RKO (cell line): ENCODE data around the gene CGNL1.
A peak's percentile ranks its signal among the peaks of the same experiment; 100 is the strongest.

ENCODE experiments used
- DNase-seq: peaks from one replicate; pipeline ENCODE4 v3.0.0-alpha.2; 2016; ENCODE audit warnings: low spot score

The CGNL1 gene

GRCh38 chr15:57548835-57549234, 172.5 kb downstream of the CGNL1 start:
- no peak for DNase-seq

GRCh38 chr15:57549935-57550334, 173.6 kb downstream of the CGNL1 start:
- no peak for DNase-seq

GRCh38 chr15:57550640-57551039, 174.3 kb downstream of the CGNL1 start:
- no peak for DNase-seq

GRCh38 chr15:57551715-57552677, 175.7 kb downstream of the CGNL1 start:
- DNase-seq, result no peak

DNA sequence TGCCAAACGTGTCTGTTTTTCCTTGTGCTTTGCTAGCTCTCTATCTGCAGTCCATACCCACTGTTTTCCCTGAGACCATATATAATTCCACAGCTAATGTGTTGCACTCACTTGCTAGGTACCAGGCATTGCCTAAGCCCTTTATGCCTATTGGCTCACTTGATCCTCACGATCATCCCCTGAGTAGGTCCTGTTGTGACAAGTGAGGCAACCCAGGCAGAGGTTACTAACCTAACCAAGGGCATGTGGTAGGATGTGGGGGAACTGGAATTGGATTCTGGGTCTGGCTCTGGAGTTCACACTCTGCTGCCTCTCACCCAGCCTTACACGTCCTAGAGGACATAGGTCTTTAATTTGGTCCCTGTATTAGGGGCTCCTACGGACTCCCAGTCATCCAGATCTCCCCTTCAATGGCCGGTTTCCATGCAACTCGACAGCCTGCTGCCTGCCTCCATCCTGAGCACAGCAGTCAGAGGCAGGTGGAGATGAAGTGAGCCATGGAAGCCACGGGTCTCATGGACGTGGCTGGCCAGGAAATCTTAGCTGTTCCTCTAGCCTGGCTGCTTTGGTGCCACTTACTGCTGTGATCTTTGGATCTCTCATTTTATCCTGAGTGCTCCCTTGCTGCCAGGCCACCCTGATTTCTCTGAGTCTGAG, 176.5 kb downstream of the CGNL1 start:
- no peak for DNase-seq

DNA sequence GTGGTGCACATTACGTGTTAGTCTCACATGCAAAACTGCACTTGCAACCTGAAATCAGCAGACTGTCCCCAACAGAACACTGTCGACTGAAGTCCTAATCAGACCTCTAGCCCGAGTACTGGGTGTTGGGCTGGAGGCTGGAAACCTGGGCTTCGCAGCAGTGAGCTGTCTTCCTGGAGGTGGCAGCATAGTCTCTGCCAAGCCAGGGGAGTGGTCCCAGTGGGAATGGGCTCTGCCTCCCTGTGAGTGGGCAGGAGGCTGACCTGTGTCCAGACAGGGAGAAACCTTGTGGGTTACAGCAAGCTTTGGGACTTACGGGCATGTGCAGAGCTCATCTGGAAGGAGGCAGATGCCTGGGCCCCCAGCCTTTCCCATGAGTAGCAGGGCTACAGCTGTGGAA, 177.2 kb downstream of the CGNL1 start:
- DNase-seq, result no peak

DNA sequence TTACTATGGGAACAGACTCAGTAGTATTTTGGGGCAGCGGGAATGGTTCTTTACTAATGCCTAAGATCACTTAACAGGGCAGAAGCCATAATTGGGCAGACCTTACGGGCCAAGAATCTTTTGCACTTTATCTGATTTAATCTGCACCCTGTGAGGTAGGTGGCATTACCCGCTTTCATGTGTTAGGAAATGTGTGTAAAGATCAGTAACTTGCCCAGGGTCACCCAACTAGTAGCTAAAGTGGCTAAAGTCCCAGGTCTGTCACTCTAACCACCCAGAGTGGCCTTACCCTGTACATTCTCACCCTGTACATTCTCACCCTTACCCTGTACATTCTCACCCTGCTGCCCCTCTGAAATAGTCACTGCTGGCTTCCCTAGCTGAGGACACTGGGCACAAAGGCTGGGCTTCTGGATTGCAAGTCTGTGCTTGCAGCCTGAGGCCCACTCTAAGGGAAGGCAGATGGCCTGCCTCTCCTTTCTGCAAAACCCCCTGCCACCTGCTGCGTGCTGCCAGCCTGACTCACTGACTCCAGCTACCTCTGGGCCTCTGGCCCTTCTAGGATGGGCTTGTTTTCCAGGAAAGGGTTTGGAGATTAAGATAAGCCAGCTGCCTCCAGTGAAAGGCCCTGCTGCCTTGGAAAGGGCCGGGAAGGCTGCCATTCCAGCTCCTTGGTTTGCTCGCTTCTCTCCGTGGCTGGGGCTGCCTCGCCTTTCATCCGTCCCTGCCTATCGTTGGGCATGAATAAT, 177.9 kb downstream of the CGNL1 start:
- no peak for DNase-seq

DNA sequence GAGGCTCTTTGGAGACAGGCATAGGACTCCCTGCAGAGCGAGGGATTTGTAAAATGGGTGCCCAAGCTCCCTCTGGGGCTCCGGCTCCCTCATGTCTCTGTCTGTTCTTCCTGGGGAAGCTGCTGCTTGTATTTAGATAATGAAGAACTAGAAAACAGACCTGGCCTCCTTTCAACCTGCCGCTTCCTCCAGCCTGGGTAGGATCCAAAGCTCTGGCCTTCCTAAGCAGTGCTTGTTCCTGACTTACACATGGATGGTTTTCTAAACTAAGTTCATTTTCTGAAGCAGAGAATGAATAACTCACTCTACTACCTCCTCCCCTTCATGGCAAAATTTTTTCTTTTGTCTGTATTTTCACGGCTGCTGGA, 178.5 kb downstream of the CGNL1 start:
- DNase-seq, result no peak

DNA sequence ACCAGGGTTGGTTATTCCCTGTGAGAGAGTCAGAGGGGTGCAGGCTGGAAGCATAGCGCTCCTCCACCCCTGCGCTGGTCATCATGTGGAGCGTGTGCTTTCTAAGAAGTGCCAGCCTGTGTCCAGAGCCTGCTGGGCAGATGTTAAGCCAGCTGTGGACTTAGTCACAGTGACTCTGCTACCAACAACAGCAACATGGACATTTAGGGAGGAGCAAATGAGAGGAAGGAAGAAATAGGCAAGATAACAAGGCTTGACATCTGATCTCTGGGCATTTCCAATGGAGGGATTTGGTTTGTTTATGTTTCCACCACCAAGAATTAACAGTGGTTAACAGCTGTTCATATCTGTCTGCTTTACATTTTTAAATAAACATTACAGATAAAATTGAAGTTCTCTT, 179.0 kb downstream of the CGNL1 start:
- DNase-seq, result no peak

GRCh38 chr15:57556040-57556439, 179.7 kb downstream of the CGNL1 start:
- DNase-seq, result no peak

GRCh38 chr15:57557267-57557666, 181.0 kb downstream of the CGNL1 start:
- no peak for DNase-seq

- DNase-seq, result no peak
Measured at GRCh38 chr15:57557810-57558209, 181.5 kb downstream of the CGNL1 start.

- peak; percentile 32 for DNase-seq
Measured at GRCh38 chr15:57559875-57560274, 183.6 kb downstream of the CGNL1 start.

GRCh38 chr15:57561041-57561711, 184.9 kb downstream of the CGNL1 start:
- peak; percentile 89 for DNase-seq

- DNase-seq, result no peak
Measured at GRCh38 chr15:57562196-57562769, 186.0 kb downstream of the CGNL1 start.

DNA sequence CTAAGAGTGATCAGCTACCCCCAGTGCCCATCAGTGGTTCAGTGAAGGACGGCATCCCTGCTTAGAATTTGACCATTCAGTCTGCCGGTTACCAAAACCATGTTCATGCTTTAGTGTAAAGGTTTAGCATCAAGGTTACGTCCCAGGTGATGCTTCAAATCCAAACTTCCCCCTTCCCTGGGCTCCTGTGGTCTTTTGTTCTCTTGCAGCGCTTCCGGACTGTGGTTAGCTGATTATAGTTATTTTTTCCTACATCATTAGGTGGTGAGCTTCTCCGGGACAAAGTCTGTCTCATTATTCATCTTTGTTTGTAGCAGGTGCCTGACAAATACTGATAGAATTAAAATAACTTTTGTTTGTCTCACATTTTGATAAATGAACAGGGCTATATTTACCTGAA, 187.1 kb downstream of the CGNL1 start:
- no peak for DNase-seq

DNA sequence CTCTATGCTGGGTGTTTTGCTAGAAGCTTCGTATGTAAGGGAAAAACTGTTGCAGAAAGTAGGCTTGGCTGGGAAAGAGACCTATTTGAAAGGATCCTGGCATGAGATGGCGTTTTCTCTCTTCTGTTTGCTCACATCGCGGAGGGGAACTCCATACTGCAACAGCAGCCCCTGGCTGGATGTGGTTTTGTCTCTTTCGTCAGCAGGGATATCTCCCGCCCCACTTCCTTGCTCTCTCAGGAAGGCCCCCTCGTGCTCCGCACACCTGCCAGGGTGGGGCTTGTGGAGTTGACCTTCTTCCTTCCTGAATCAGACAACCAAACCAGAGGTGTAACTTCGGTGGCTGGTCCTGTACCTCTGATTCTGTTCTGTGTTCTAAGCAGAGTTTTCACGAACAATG, 189.0 kb downstream of the CGNL1 start:
- no peak for DNase-seq

GRCh38 chr15:57566834-57567233, 190.5 kb downstream of the CGNL1 start:
- DNase-seq, result no peak

GRCh38 chr15:57567891-57568290, 191.6 kb downstream of the CGNL1 start:
- DNase-seq, result no peak

- no peak for DNase-seq
Measured at GRCh38 chr15:57568299-57568698, 192.0 kb downstream of the CGNL1 start.

- DNase-seq, result no peak
Measured at GRCh38 chr15:57570340-57570739, 194.0 kb downstream of the CGNL1 start.

GRCh38 chr15:57570994-57571393, 194.7 kb downstream of the CGNL1 start:
- DNase-seq, result peak; percentile 71
